GM12874 (cell line): ENCODE results near the gene NEK3.

ENCODE experiments used
- CTCF ChIP-seq: IDR thresholded peaks from 2 replicates; pipeline ENCODE4 v1.5.1; 2011; ENCODE audit warnings: low read depth, mild to moderate bottlenecking, control low read depth, low read length, moderate library complexity; ENCODE audit not compliant: insufficient read depth

Gene NEK3

DNA sequence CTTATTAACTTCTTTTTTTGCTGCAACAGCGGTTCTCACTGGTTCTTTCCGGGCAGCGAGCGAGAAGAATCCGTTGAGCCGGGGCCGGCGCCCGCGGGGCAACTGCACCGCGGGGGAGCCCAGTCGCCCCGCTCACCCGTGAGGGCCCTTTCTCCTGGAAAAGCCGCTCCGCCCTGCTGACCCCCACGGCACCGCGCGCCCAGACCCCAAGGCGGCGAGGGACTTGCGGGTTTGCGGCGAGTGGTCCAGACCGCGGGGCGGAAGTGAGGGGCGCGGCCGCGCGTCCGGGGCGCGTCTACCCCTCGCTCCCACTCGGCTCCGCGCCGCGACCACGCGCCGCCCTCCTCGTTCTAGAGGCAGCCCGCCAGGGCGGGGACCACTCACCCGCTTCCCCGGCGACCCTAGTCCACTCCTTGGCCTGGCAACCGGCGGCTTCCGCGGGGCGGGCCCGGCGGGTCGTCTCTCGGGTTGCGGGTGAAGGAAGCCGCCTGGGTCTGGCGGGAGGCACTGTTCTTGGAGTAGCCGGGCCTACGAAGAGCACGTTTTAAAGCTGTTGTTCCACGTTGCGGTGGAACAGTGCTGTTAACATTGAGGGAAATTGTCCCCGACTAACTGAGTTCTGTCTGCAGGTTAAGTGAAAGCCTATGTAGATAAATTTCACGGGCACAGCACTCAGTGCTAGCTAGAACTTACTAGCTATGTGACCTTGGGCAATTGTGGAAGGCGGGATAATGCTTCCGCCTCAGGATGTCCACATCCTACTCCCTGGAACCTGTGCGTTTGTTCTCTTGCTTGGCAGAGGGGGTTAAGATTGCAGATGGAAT is at the start of gene NEK3:
NEK3 (minus strand) TSS at position 439 of the 824 bp plus-strand sequence. CDS start 3,406 bp downstream, outside the sequence.
- no peak for TF ChIP-seq CTCF

DNA sequence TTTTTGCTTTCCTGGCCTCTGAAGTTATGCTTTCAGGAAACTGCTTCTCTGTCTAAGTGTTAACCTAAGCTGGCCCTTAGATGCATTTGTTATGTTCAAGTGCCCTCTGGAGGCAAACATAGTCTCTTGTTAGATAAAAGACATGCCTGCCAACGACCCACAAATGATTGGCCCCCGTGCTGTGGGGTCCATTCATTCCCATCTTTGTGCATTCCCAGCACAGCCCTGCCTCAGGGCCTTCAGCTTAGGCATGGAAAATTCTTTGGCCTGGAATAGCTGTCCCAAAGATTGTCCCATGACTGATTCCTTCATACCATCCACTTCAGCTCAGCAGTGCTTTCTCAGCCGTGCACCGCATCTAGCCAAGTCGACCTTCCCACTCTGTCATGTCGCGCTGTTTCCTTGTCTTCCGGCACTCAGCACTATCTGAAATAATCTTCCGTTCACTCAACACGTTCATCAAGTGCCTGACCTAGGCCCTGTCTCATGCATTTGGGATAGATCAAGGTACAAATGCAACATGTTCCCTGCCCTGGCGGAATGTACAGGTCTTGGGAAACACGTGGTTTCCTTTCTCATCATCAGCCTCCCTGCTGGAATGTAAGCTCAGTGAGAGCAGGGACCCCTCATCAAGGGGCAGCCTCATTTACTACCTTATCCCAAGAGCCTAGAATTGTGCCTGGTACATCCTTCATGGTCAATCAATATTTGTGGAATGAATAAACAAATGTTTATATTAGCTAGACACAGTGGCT is 42.2 kb upstream of the NEK3 start:
- peak; percentile 26; the same call in 1 of the 2 replicates for TF ChIP-seq CTCF

GRCh38 chr13:52195401-52195837 is 36.0 kb upstream of the NEK3 start:
- TF ChIP-seq CTCF = peak; percentile 21; the same call in 1 of the 2 replicates

- no peak for TF ChIP-seq CTCF
Observed at GRCh38 chr13:52194184-52194868, 34.9 kb upstream of the NEK3 start.

- no peak for TF ChIP-seq CTCF
Observed at GRCh38 chr13:52187029-52187423, 27.6 kb upstream of the NEK3 start.

DNA sequence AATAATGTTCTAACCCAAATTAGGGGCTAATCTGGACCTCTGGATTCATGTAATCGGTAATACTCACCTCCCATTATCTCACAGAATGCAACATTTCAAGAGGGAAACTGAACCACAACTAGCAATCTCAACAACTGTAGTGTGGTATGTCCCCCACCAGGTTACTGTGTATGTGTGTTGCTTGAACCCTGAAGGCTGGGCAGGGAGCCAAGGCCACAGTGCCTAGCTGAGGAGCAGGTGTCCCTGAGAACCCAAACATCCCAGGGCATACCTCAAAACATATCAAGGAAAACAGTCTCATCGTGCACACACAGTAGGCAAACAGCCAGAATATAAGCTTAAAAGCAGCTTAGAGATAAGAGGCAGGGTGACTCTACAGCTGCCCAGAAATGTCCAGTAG is 20.5 kb upstream of the NEK3 start:
- no peak for TF ChIP-seq CTCF

GRCh38 chr13:52177276-52177675 is 17.9 kb upstream of the NEK3 start:
- no peak for TF ChIP-seq CTCF
